ENCODE measurements around the gene GIMAP8. TPM values are rescaled to one million over a fixed set of nuclear protein-coding genes. Genes with fewer than 3 reads are reported as not detected.

The GIMAP8 gene
- total RNA-seq, 4 donors from 2014 or later, result 7.1 to 18.5 (median 15.4) TPM

- Histone ChIP-seq H3K27me3 (no peaks in the 10 kb centered on the region), H3K4me1 (peaks cover 0 to 8% (median 6%) of the 10 kb centered on the region in 4 donors), H3K9me3 (no peaks in the 10 kb centered on the region), H3K27ac (replicated peaks in 1 of 4) (no peak overlapping the region), H3K4me3 (no peak overlapping the region), H3K36me3 (no peaks in the 10 kb centered on the region)
- 82% methylated on average over 17 of the region's 17 CpGs for WGBS
- TF ChIP-seq POLR2A (IDR thresholded peaks at IDR 0.05; ENCODE audit: low read depth) (no peak), EP300 (IDR thresholded peaks at IDR 0.05) (no peak), POLR2AphosphoS5 (IDR thresholded peaks at IDR 0.05) (no peak)
- TF ChIP-seq, protein P1, sequence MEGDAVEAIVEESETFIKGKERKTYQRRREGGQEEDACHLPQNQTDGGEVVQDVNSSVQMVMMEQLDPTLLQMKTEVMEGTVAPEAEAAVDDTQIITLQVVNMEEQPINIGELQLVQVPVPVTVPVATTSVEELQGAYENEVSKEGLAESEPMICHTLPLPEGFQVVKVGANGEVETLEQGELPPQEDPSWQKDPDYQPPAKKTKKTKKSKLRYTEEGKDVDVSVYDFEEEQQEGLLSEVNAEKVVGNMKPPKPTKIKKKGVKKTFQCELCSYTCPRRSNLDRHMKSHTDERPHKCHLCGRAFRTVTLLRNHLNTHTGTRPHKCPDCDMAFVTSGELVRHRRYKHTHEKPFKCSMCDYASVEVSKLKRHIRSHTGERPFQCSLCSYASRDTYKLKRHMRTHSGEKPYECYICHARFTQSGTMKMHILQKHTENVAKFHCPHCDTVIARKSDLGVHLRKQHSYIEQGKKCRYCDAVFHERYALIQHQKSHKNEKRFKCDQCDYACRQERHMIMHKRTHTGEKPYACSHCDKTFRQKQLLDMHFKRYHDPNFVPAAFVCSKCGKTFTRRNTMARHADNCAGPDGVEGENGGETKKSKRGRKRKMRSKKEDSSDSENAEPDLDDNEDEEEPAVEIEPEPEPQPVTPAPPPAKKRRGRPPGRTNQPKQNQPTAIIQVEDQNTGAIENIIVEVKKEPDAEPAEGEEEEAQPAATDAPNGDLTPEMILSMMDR (IDR thresholded peaks at IDR 0.05), result no peak
- intact Hi-C loops (cut with DNase I), result loop anchor here (10.0 kb wide), 1 partner anchor 137 kb away; no protein-coding TSS in a partner anchor
- DNase-seq (ENCODE audit: extremely low spot score), result no peak
Measured at GRCh38 chr7:150421831-150422230, 28.6 kb upstream of the GIMAP8 start.

- WGBS, result 82% methylated on average over 4 of the region's 4 CpGs
- TF ChIP-seq, protein P1 (IDR thresholded peaks at IDR 0.05), result no peak
- TF ChIP-seq POLR2A (IDR thresholded peaks at IDR 0.05; ENCODE audit: low read depth), result no peak
- no peak for TF ChIP-seq POLR2AphosphoS5 (IDR thresholded peaks at IDR 0.05)
- TF ChIP-seq EP300 (IDR thresholded peaks at IDR 0.05), result no peak
- intact Hi-C loops (cut with DNase I), result loop anchor here (10.0 kb wide), 1 partner anchor 141 kb away; no protein-coding TSS in a partner anchor
Measured at GRCh38 chr7:150425670-150426069, 24.8 kb upstream of the GIMAP8 start.

GRCh38 chr7:150428671-150429451 lies 21.6 kb upstream of the GIMAP8 start:
- Histone ChIP-seq H3K4me3 (no peak overlapping the region), H3K27me3 (no peaks in the 10 kb centered on the region), H3K4me1 (peaks cover 0 to 5% (median 3%) of the 10 kb centered on the region in 4 donors), H3K9me3 (no peaks in the 10 kb centered on the region), H3K27ac (replicated peaks in 1 of 4) (no peak overlapping the region), H3K36me3 (no peaks in the 10 kb centered on the region)
- WGBS, result 48% methylated on average over 4 of the region's 11 CpGs
- TF ChIP-seq, protein P1 (IDR thresholded peaks at IDR 0.05), result no peak
- TF ChIP-seq POLR2A (IDR thresholded peaks at IDR 0.05; ENCODE audit: low read depth) (no peak), EP300 (IDR thresholded peaks at IDR 0.05) (no peak), POLR2AphosphoS5 (IDR thresholded peaks at IDR 0.05) (no peak)
- DNase-seq (ENCODE audit: extremely low spot score), result no peak
- intact Hi-C loops (cut with DNase I), result loop anchor here (10.0 kb wide), 1 partner anchor 144 kb away; no protein-coding TSS in a partner anchor

More at GRCh38 chr7:150425670-150426069, 24.8 kb upstream of the GIMAP8 start:
- no peak for DNase-seq (ENCODE audit: extremely low spot score)
- Histone ChIP-seq H3K4me1 (peaks cover 0 to 12% (median 9%) of the 10 kb centered on the region in 4 donors), H3K9me3 (no peaks in the 10 kb centered on the region), H3K27me3 (no peaks in the 10 kb centered on the region), H3K36me3 (no peaks in the 10 kb centered on the region), H3K27ac (replicated peaks in 1 of 4) (no peak overlapping the region), H3K4me3 (no peak overlapping the region)

DNA sequence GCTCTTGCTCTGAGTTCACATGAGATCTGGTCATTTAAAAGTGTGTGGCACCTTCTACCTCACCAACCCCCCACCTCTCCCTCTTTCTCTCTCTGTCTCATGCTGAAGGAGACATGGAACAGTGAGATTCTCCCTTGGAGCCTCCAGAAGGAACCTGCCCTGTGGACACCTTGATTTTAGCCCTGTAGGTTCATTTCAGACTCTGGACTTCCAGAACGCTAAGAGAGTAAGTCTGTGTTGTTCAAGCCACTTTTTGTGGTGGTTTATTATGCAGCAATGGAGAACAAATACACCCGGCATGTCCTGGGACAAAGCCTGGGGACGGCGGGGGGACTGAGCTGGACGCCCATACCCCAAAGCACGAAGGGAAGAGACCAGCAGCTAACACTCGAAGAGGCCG lies 20.7 kb upstream of the GIMAP8 start:
- no peak for TF ChIP-seq EP300 (IDR thresholded peaks at IDR 0.05)
- TF ChIP-seq POLR2AphosphoS5 (IDR thresholded peaks at IDR 0.05), result no peak
- TF ChIP-seq, protein P1 (IDR thresholded peaks at IDR 0.05), result no peak
- no peak for TF ChIP-seq POLR2A (IDR thresholded peaks at IDR 0.05; ENCODE audit: low read depth)
- Histone ChIP-seq H3K27me3 (no peaks in the 10 kb centered on the region), H3K4me1 (peaks cover 0 to 5% (median 3%) of the 10 kb centered on the region in 4 donors), H3K27ac (replicated peaks in 1 of 4) (no peak overlapping the region), H3K9me3 (no peaks in the 10 kb centered on the region), H3K4me3 (no peak overlapping the region), H3K36me3 (no peaks in the 10 kb centered on the region)
- DNase-seq (ENCODE audit: extremely low spot score), result no peak
- 76% methylated on average over 8 of the region's 8 CpGs for WGBS
- intact Hi-C loops (cut with DNase I), result loop anchor here (10.0 kb wide), 1 partner anchor 145 kb away; no protein-coding TSS in a partner anchor

Data from esophagus muscularis mucosa (tissue), 4 donors.